GM18873 (cell line): ENCODE measurements around the gene OR8H2.
"Not testable (repeated sequence)": the region's sequence is repeated elsewhere in the genome, so short reads cannot be mapped to it uniquely, and the experiment has no call there.

Experiments
- ATAC-seq: cut with Tn5 transposase; IDR thresholded peaks from one replicate; pipeline ENCODE4 v1.9.1; 2021; ENCODE audit warnings: mild to moderate bottlenecking, moderate library complexity, moderate number of reproducible peaks; ENCODE audit not compliant: unreplicated experiment, low FRiP score

The OR8H2 gene

DNA sequence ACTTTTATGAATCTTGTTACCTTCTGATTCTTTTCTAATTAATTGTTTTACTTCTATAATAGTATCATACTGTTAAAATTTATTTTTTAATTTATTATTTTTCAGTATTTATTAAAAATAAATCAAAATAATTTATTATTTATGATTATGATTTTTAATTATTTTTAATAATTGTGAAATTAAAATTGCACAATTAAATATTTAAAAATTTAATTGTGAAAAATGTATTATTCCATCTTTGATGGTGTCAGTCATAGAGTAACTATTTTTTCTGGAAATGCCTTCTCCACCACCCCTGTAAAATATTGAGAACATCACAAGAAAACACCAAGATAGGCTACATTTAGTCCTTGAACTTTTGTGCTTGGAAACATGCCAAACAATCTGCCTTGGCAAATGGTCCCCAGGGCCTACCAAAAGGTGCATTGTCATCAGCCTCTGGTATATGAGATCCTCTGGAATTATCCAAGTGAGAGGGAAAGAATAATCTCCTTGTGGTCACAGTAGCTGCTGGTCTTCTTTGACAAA, at the start of gene OR8H2:
Gene OR8H2 (plus strand): TSS at position 478 of the 528 bp plus-strand sequence. CDS start 1,356 bp downstream, outside the sequence.
- no peak for ATAC-seq

GRCh38 chr11:56056366-56056765, 47.1 kb upstream of the OR8H2 start:
- ATAC-seq: not testable (repeated sequence)

DNA sequence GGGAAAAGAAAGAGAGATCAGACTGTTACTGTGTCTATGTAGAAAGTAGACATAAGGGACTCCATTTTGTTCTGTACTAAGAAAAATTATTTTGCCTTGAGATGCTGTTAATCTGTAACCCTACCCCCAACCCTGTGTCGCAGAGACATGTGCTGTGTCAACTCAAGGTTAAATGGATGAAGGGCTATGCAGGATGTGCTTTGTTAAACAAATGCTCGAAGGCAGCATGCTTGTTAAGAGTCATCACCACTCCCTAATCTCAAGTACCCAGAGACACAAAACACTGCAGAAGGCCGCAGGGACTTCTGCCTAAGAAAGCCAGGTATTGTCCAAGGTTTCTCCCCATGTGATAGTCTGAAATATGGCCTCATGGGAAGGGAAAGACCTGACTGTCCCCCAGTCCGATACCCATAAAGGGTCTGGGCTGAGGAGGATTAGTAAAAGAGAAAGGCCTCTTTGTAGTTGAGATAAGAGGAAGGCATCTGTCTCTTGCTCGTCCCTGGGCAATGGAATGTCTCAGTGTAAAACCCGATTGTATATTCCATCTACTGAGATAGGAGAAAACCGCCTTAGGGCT, 45.7 kb upstream of the OR8H2 start:
- ATAC-seq: not testable (repeated sequence)

GRCh38 chr11:56058260-56058780, 45.2 kb upstream of the OR8H2 start:
- not testable (repeated sequence) for ATAC-seq

GRCh38 chr11:56066980-56067379, 36.5 kb upstream of the OR8H2 start:
- ATAC-seq: no peak

DNA sequence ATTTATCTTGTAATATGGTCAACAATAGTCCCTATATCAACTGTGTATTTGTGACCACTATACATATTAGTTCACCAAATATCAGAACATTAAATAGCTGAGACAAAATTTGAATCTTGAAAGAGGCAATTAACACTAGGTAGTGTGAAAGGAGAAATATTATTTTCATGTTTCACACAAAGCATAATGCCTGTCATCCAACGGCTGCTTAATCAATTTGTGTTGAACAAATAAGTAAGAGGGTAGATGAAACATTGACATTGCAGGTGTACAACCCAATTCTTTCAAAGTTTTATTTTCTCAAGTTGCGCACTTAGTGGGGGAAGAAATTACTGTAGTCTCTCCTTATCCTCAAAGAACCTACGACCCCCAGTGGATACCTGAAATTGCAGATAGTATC, 13.8 kb upstream of the OR8H2 start:
- ATAC-seq: no peak

DNA sequence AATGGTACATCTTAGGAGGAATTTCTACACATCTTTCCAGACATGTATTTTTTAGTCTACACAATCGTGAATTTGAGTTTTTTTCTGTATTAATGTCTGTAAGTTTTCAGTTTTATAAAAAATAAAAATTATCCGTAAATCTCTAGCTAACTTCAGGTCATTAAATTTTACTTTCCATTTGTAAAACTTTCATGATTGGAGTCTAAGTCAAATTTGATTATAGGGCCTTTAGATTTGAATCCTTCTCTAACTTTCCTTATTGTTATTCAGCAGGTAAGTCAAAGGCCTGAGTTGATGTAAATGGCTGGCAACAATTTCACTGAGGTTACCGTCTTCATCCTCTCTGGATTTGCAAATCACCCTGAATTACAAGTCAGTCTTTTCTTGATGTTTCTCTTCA, 10.5 kb upstream of the OR8H2 start, which contains the start of gene OR8I2:
Gene OR8I2 (plus strand): TSS at position 301 of the 400 bp plus-strand sequence. CDS start 0 bp downstream, at position 301.
- no peak for ATAC-seq

GRCh38 chr11:56122073-56122472, 18.6 kb downstream of the OR8H2 start, which contains the start of gene OR8H3:
Gene OR8H3, plus strand, starts transcription at chr11:56122373. Its CDS starts 0 bp downstream, at chr11:56122373.
- ATAC-seq: no peak

DNA sequence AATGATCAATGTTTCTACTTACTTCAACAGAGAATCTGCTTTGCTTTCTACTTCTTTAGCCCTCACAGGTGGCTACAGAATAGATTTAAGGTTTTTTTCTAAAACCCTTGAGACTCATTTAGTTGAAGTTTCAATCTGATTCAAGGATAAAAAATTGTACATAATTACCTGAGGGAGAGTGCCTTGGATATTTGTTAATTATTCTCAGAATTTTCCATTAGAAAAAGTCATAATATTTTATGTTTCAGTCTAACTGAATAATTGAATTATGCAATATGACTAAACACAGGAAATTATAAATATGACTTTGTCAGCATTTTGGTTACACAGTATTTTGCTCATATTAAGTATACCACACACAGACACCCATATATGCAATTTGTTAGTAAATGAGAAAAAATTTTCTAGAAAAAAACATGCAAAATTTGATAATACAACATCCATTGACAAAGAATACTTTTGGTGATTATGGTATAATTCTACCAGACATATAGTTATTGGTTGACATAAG, 36.7 kb downstream of the OR8H2 start, which contains the start of gene OR8J3:
Gene OR8J3 (minus strand): TSS at position 51 of the 511 bp plus-strand sequence. CDS start 2,483 bp downstream, outside the sequence.
- ATAC-seq: no peak

- not testable (repeated sequence) for ATAC-seq
These were observed 40.2 kb downstream of the OR8H2 start for GRCh38 chr11:56143681-56144080.

- ATAC-seq: no peak
These were observed 47.9 kb downstream of the OR8H2 start for GRCh38 chr11:56151376-56151775.

GRCh38 chr11:56152333-56152732, 48.8 kb downstream of the OR8H2 start:
- no peak for ATAC-seq
